GM12873 (cell line): Measurements from ENCODE around the gene NACAD.

Source experiments
- TF ChIP-seq, protein P1 (sequence below): IDR thresholded peaks from 2 replicates; pipeline ENCODE4 v1.5.1; 2012; ENCODE audit warnings: low read depth, mild to moderate bottlenecking, moderate library complexity, low read length, control low read depth; ENCODE audit not compliant: insufficient read depth; ENCODE audit errors: missing control alignments

Gene NACAD

DNA sequence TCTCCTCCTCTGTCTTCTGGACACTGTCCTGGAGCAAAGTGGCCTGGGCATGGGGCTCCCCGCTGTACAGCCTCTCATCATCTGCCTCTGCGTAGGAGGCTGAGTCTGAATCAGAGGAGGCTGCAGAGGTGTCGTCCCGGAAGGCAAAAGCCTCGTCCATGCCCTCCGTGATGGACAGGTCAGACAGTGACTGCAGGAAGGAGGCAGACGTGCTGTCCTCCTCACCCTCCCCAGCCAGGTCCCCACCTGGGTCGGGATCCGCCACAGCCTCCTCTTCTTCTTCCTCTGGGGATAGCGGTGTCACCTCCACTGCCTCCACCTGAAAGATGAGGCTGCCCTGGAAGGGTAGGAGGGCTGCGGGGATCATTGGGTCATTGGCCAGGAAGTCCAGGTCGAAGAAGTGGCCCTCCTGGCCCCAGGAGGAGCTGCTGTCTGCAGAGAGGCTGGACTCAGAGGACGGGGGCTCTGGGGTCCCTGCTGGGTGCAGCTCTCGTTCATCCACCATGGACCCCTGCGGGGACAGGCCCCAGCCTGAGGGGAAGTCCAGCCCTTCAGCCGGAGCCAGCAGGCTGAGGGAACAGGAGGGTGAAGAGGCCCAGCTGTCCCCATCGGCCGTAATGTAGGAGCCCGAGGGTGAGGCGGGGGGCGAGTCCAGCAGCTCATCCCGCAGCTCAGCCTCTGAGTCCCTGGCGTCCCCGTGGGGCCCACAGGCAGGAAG is 3.7 kb downstream of the NACAD start:
- TF ChIP-seq, protein P1, sequence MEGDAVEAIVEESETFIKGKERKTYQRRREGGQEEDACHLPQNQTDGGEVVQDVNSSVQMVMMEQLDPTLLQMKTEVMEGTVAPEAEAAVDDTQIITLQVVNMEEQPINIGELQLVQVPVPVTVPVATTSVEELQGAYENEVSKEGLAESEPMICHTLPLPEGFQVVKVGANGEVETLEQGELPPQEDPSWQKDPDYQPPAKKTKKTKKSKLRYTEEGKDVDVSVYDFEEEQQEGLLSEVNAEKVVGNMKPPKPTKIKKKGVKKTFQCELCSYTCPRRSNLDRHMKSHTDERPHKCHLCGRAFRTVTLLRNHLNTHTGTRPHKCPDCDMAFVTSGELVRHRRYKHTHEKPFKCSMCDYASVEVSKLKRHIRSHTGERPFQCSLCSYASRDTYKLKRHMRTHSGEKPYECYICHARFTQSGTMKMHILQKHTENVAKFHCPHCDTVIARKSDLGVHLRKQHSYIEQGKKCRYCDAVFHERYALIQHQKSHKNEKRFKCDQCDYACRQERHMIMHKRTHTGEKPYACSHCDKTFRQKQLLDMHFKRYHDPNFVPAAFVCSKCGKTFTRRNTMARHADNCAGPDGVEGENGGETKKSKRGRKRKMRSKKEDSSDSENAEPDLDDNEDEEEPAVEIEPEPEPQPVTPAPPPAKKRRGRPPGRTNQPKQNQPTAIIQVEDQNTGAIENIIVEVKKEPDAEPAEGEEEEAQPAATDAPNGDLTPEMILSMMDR: no peak

DNA sequence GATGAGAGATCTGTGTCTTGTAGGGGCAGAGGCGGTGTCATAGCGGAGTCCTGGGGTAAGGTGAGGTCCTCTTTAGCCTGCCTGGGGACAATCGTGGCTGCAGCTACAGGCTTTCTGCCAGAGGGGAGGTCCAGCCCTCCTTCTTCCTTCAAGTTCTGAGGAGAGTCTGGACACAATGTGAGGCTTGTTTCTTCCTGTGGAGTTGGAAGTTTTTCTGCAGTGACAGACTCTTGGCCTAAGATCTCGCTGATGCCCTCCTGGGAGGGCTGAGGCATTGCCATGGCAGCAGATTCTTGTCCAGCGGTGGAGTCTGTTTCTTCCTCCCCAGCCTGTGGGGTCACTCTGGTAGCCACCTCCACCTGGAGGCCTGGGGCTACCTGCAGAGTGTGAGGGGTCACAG is 4.4 kb downstream of the NACAD start:
- TF ChIP-seq, protein P1: no peak

DNA sequence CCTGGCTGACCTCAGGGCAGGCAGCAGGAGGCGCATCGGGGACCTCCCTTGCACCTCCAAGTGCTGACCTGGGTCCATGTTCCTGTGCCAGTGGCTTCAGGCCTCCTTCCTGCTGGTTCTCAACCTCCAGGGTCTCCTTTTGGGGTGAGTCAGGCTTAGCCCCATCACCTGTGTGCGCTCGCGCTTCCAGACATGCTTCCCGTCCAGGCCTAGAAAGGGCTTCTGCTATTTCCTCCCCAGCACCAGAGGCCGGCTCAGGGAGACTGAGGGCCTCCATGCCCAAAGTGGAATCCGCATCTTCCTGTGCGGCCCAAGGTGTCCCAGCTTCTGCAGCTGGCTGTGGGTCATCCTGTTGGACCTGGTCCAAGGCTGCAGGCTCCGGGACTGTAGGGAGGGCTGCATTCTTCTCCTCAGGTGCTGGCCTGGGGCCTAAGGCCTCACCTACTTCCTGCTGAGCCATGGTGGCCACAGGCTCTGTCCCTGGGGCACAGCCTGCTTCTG is 5.9 kb downstream of the NACAD start:
- TF ChIP-seq, protein P1: no peak

DNA sequence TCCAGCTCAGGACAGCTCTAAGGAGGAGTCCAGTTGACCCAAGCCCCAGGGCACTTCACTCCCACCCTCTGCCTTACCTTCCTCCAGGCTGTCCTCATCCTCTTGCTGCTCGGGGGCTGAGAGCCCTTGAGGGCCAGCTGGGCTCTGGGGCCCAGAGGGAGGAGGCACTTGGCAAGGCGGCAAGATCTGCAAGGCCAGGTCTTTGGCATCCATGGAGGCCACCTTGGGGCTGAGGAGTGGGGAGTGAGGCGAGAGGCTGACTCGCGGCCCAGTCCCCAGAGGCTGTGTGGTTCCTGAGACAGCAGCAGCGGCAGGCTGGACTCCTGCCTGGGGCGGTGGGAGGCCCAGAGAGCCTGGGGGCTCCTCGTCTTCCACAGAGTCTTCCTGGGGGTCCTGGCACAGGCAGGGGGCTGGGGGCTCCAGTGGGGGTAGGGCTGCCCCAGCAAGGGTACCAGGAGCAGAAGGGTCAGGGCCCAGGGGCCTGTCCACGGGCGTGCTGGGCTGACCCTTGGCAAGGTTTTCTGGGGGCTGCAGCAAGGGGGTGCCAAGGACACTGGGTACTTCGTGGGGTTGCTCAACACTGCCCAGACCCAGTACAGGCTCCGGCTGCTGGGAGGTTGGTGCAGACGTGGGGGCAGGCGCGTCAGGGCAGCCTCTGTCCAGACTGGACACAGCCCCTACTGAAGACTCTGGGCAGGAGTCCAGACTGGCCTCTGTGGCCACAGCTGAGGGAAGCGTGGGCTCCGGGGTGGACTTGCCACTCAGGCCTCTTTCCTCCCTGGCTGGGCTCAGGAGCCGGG is 6.5 kb downstream of the NACAD start:
- TF ChIP-seq, protein P1: no peak

DNA sequence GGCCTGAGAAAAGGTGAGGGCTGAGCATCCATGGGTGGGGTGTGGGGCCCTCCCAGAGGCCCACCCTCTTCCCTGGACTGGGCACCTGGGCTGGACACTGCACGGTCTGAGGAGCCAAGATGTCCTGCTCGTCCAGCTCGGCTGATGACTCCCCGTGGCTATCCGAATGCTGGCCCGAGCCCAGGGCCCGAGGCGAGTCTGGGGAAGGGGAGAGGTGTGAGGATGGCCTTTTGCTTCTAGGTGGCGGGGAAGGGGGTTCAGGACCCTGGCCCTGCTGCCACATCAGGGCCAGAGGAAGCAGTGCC is 7.1 kb downstream of the NACAD start:
- TF ChIP-seq, protein P1: no peak

DNA sequence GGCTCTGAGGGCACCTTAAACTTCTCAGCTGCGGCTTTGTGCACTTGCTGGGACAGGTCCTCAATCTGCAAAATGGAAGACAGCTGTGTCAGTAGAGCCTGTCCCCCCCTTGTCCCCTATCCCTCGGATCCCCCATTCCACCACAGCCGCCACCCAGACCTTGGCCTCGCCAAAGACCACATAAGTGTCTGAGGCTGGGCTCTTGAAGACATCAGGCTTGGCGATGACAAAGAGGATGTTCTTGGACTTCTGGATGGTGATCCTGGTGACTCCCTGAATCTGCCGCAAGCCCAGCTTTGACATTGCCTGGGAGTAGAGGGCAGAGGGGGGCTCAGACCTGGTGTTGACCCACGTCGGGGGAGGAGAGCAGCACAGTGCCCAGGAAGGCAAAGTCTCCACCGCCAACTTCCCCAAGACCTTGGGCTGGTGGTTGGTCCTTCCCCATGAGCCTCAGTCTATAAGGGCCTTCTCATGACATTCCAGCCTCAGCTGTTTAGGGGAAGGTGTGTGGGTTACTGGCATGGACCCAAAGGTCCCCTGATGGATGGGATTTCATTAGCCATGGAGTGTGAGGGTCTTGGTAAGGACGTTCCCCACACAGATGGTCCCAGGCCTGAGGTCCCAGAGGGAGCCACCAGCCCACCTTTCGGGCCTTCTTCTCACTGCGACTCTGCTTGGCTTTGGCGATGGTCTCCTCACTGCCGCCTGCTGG is 7.7 kb downstream of the NACAD start:
- TF ChIP-seq, protein P1: peak; percentile 23
